GM18499 (cell line): ENCODE data around the gene PRDX6.
"Not testable (repeated sequence)": the region's sequence is repeated elsewhere in the genome, so short reads cannot be mapped to it uniquely, and the experiment has no call there.

Experiments
- ATAC-seq: cut with Tn5 transposase; IDR thresholded peaks from one replicate; pipeline ENCODE4 v1.9.1; 2021; ENCODE audit warnings: moderate number of reproducible peaks; ENCODE audit not compliant: insufficient read depth, unreplicated experiment

PRDX6 gene

GRCh38 chr1:173477286-173478093 is at the start of gene PRDX6:
Gene PRDX6 (plus strand): TSS chr1:173477335. CDS start chr1:173477398, 63 bp downstream.
- peak; percentile 36 for ATAC-seq

- no peak for ATAC-seq
These were observed 47.4 kb upstream of the PRDX6 start for GRCh38 chr1:173429471-173430402.

GRCh38 chr1:173430677-173431303 is 46.3 kb upstream of the PRDX6 start:
- no peak for ATAC-seq

GRCh38 chr1:173431304-173432045 is 45.7 kb upstream of the PRDX6 start:
- no peak for ATAC-seq

GRCh38 chr1:173432331-173432730 is 44.8 kb upstream of the PRDX6 start:
- no peak for ATAC-seq

GRCh38 chr1:173433751-173434326 is 43.3 kb upstream of the PRDX6 start:
- no peak for ATAC-seq

- ATAC-seq, result no peak
These were observed 40.2 kb upstream of the PRDX6 start for GRCh38 chr1:173436841-173437428.

GRCh38 chr1:173438675-173439074 is 38.5 kb upstream of the PRDX6 start:
- ATAC-seq, result no peak

GRCh38 chr1:173440430-173440829 is 36.7 kb upstream of the PRDX6 start:
- no peak for ATAC-seq

GRCh38 chr1:173444757-173445156 is 32.4 kb upstream of the PRDX6 start:
- ATAC-seq, result no peak

GRCh38 chr1:173445164-173445563 is 32.0 kb upstream of the PRDX6 start:
- no peak for ATAC-seq

GRCh38 chr1:173445656-173446055 is 31.5 kb upstream of the PRDX6 start:
- no peak for ATAC-seq

GRCh38 chr1:173447224-173447623 is 29.9 kb upstream of the PRDX6 start:
- ATAC-seq, result no peak

- no peak for ATAC-seq
These were observed 28.2 kb upstream of the PRDX6 start for GRCh38 chr1:173448945-173449344.

GRCh38 chr1:173451981-173452380 is 25.2 kb upstream of the PRDX6 start:
- no peak for ATAC-seq

- no peak for ATAC-seq
These were observed 23.2 kb upstream of the PRDX6 start for GRCh38 chr1:173453982-173454381.

- no peak for ATAC-seq
These were observed 22.1 kb upstream of the PRDX6 start for GRCh38 chr1:173454966-173455524.

- no peak for ATAC-seq
These were observed 17.2 kb upstream of the PRDX6 start for GRCh38 chr1:173459885-173460284.

- ATAC-seq, result not testable (repeated sequence)
These were observed 14.5 kb upstream of the PRDX6 start for GRCh38 chr1:173462666-173463065.
